ENCODE data around the gene COL25A1. TPM values are rescaled to one million over a fixed set of nuclear protein-coding genes. Genes with fewer than 3 reads are reported as not detected.

Gene COL25A1
- total RNA-seq, 4 donors from 2014 or later: 0.06 to 0.53 (median 0.23) TPM

DNA sequence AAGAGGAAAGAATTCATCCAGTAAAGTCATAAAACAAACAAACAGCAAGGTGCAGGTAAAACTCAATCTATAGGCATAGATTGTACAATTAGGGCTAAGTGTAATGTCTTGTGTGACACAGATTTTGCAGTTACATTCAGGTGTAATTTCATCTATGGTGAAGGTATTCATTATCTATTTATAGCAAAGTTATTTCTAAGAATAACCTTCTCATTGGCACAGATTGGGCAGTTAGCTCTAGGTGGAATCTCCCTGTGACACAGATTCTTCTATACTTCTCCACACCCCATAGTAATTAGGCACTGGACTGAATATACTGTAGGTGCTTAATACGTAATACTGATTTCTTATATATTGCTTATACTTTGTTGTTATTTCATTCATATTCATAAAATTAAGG is 66.8 kb downstream of the COL25A1 start:
- Histone ChIP-seq H3K36me3 (no peaks in the 10 kb centered on the region), H3K4me1 (no peaks in the 10 kb centered on the region), H3K27ac (no peak overlapping the region), H3K4me3 (no peak overlapping the region), H3K27me3 (no peaks in the 10 kb centered on the region), H3K9me3 (no peaks in the 10 kb centered on the region)
- no peak for DNase-seq
- intact Hi-C loops (cut with DNase I): no loop called here
- WGBS, 2 donors: 84 to 97% methylated on average over 1 of the region's 1 CpG
- TF ChIP-seq CTCF (IDR thresholded peaks at IDR 0.05) (no peak), POLR2A (IDR thresholded peaks at IDR 0.05) (no peak)

GRCh38 chr4:109234596-109234995 is 67.9 kb downstream of the COL25A1 start:
- no peaks in the 10 kb centered on the region for H3K27me3 ChIP-seq
- H3K9me3 ChIP-seq: no peaks in the 10 kb centered on the region
- H3K4me1 ChIP-seq: no peaks in the 10 kb centered on the region
- TF ChIP-seq CTCF (IDR thresholded peaks at IDR 0.05) (no peak), POLR2A (IDR thresholded peaks at IDR 0.05) (no peak)
- intact Hi-C loops (cut with DNase I): no loop called here
- 82 to 83% methylated on average over 2 of the region's 2 CpGs for WGBS, 2 donors
- no peak overlapping the region for H3K27ac ChIP-seq
- no peak overlapping the region for H3K4me3 ChIP-seq
- no peak for DNase-seq
- H3K36me3 ChIP-seq: no peaks in the 10 kb centered on the region

DNA sequence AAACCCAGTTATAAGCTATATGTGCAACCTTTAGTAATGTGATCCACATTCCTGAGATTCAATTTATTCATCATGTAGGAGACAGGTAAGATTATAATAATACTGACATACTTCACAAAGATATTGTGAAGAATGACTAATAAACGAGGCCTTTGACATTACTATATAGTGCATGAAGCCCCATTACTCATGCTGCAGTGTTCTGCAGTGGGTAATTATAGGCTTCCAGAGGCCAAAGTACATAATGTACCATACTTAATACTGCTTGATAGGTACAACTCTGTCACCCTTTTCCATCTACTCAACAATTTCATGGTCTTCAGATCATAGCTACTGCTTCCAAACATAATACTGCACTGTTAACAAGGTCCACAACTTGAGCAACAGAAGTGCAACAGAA is 68.9 kb downstream of the COL25A1 start:
- Histone ChIP-seq H3K4me1 (no peaks in the 10 kb centered on the region), H3K27ac (no peak overlapping the region), H3K27me3 (no peaks in the 10 kb centered on the region), H3K4me3 (no peak overlapping the region), H3K36me3 (no peaks in the 10 kb centered on the region), H3K9me3 (no peaks in the 10 kb centered on the region)
- 25 to 44% methylated on average over 1 of the region's 1 CpG for WGBS, 2 donors
- no peak for TF ChIP-seq POLR2A (IDR thresholded peaks at IDR 0.05)
- TF ChIP-seq CTCF (IDR thresholded peaks at IDR 0.05): no peak
- intact Hi-C loops (cut with DNase I): no loop called here
- no peak for DNase-seq

- Histone ChIP-seq H3K4me1 (no peaks in the 10 kb centered on the region), H3K4me3 (no peak overlapping the region), H3K27me3 (no peaks in the 10 kb centered on the region), H3K9me3 (no peaks in the 10 kb centered on the region), H3K27ac (no peak overlapping the region), H3K36me3 (no peaks in the 10 kb centered on the region)
- TF ChIP-seq CTCF (IDR thresholded peaks at IDR 0.05): no peak
- TF ChIP-seq POLR2A (IDR thresholded peaks at IDR 0.05): no peak
- DNase-seq: no peak
- WGBS, 2 donors: 57 to 81% methylated on average over 1 of the region's 1 CpG
- intact Hi-C loops (cut with DNase I): no loop called here
Measured at GRCh38 chr4:109232681-109233080, 69.8 kb downstream of the COL25A1 start.

DNA sequence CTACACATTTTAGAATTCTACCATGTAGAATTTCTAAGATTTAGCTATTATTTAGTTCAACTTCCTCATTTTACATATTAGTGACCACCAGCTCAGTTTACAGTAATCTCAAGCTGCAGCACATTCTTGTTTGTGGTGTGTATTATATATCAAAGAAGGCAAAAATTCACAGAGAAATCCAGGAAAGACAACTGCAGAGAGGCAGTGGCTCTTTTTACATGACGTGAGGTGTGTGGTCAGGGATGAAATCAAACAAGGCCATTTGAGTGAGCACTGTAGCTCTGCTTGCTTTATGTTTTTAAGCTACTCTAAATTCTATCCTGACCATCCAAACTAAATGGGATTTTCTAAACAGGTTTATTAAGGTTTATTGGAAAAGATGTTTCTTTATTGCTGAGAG is 71.1 kb downstream of the COL25A1 start:
- Histone ChIP-seq H3K36me3 (no peaks in the 10 kb centered on the region), H3K27me3 (no peaks in the 10 kb centered on the region), H3K27ac (no peak overlapping the region), H3K4me3 (no peak overlapping the region), H3K4me1 (no peaks in the 10 kb centered on the region), H3K9me3 (no peaks in the 10 kb centered on the region)
- 80 to 95% methylated on average over 1 of the region's 1 CpG for WGBS, 2 donors
- TF ChIP-seq POLR2A (IDR thresholded peaks at IDR 0.05) (no peak), CTCF (IDR thresholded peaks at IDR 0.05) (no peak)
- intact Hi-C loops (cut with DNase I): no loop called here
- DNase-seq: no peak
